ENCODE data around the gene FAF1. TPM values are rescaled to one million over a fixed set of nuclear protein-coding genes. Genes with fewer than 3 reads are reported as not detected.
"Not testable (repeated sequence)": the region's sequence is repeated elsewhere in the genome, so short reads cannot be mapped to it uniquely, and the experiment has no call there.

FAF1 gene
- total and polyA plus RNA-seq, 2 donors (not counting 3 experiments of a cell fraction or from before 2014, with no cell fraction given) = 9.0 to 57.6 TPM

GRCh38 chr1:50529510-50529909 lies 430.6 kb downstream of the FAF1 start:
- no TSS peak for BruUV-seq (replicated peaks)
- H2AFZ ChIP-seq (ENCODE audit: low read depth, low read length) = no peak overlapping the region
- dilution Hi-C loops (cut with MboI; ENCODE audit: extremely low pct_ligation_motif_present, low sequenced_read_pairs) (no loop called here), intact Hi-C loops (cut with micrococcal nuclease) (no loop called here)
- H3K79me2 ChIP-seq (ENCODE audit: control insufficient read depth, insufficient read depth, low read length) = no peaks in the 10 kb centered on the region
- H3K4me2 ChIP-seq (ENCODE audit: insufficient read depth, low read length) = no peak overlapping the region
- FAIRE-seq = no peak
- H3K36me3 ChIP-seq (ENCODE audit: control insufficient read depth in 2 of 2, extremely low read depth in 1 of 2, insufficient read depth in 2 of 2, low read length in 2 of 2) = no peaks in the 10 kb centered on the region
- H3K9me3 ChIP-seq (replicated peaks; ENCODE audit: control insufficient read depth, insufficient read depth, low read length) = no peaks in the 10 kb centered on the region
- no peak overlapping the region for H3K9ac ChIP-seq (replicated peaks; ENCODE audit: extremely low read depth, insufficient read depth, low read length)
- POLR2A ChIA-PET = interaction anchor here (0.6 kb wide), 1 partner anchor 183 kb away, joined by 3 read pairs; no protein-coding TSS in a partner anchor
- TF ChIP-seq GATA2 (IDR thresholded peaks at IDR 0.05; ENCODE audit: insufficient read depth, insufficient read length, low read depth, low read length) = no peak
- no peak for TF ChIP-seq MYC (IDR thresholded peaks at IDR 0.05; ENCODE audit: low read depth, low read length)
- no peak for TF ChIP-seq POLR2AphosphoS5 (IDR thresholded peaks at IDR 0.05; ENCODE audit: insufficient read depth, low read depth, low read length)
- H3K27me3 ChIP-seq (ENCODE audit: control insufficient read depth in 2 of 2, insufficient read depth in 2 of 2, low read length in 2 of 2) = no peaks in the 10 kb centered on the region
- H3K4me1 ChIP-seq (ENCODE audit: control insufficient read depth, extremely low read depth, insufficient read depth, low read length) = no peaks in the 10 kb centered on the region
- no peak overlapping the region for H3K27ac ChIP-seq (ENCODE audit: insufficient read depth, low read depth, low read length)
- no peak overlapping the region for H3K4me3 ChIP-seq (replicated peaks in 1 of 3; ENCODE audit: insufficient read depth in 1 of 3, low read depth in 1 of 3, low read length in 3 of 3)
- H4K20me1 ChIP-seq (replicated peaks; ENCODE audit: control insufficient read depth, extremely low read depth, insufficient read depth, low read length) = no peaks in the 10 kb centered on the region
- CTCF ChIA-PET = interaction anchor here (1.0 kb wide), 1 partner anchor 75 kb away, joined by 4 read pairs; no protein-coding TSS in a partner anchor
- DNase-seq (ENCODE audit: low read depth, low spot score) = no peak
- no peaks in the 10 kb centered on the region for H3K9me1 ChIP-seq (replicated peaks; ENCODE audit: control insufficient read depth, extremely low read depth, insufficient read depth, low read length)

- H3K4me1 ChIP-seq (ENCODE audit: control insufficient read depth, extremely low read depth, insufficient read depth, low read length); DNase-seq (ENCODE audit: low read depth, low spot score); H3K9me3 ChIP-seq (replicated peaks; ENCODE audit: control insufficient read depth, insufficient read depth, low read length); intact Hi-C loops (cut with micrococcal nuclease); BruUV-seq (replicated peaks); FAIRE-seq; CTCF ChIA-PET; POLR2A ChIA-PET; H3K9me1 ChIP-seq (replicated peaks; ENCODE audit: control insufficient read depth, extremely low read depth, insufficient read depth, low read length); H4K20me1 ChIP-seq (replicated peaks; ENCODE audit: control insufficient read depth, extremely low read depth, insufficient read depth, low read length); H3K36me3 ChIP-seq (ENCODE audit: control insufficient read depth in 2 of 2, extremely low read depth in 1 of 2, insufficient read depth in 2 of 2, low read length in 2 of 2); H3K27ac ChIP-seq (ENCODE audit: insufficient read depth, low read depth, low read length); H3K9ac ChIP-seq (replicated peaks; ENCODE audit: extremely low read depth, insufficient read depth, low read length); H3K4me3 ChIP-seq (replicated peaks in 1 of 3; ENCODE audit: insufficient read depth in 1 of 3, low read depth in 1 of 3, low read length in 3 of 3); H2AFZ ChIP-seq (ENCODE audit: low read depth, low read length); H3K27me3 ChIP-seq (ENCODE audit: control insufficient read depth in 2 of 2, insufficient read depth in 2 of 2, low read length in 2 of 2); H3K79me2 ChIP-seq (ENCODE audit: control insufficient read depth, insufficient read depth, low read length); H3K4me2 ChIP-seq (ENCODE audit: insufficient read depth, low read length); dilution Hi-C loops (cut with MboI; ENCODE audit: extremely low pct_ligation_motif_present, low sequenced_read_pairs): not testable (repeated sequence)
Measured at GRCh38 chr1:50527987-50528320, 432.1 kb downstream of the FAF1 start.
